HG02571 (cell line): ENCODE results near the gene DOCK7.

Source experiments
- ATAC-seq: cut with Tn5 transposase; IDR thresholded peaks from one replicate; pipeline ENCODE4 v1.9.1; 2021; ENCODE audit warnings: mild to moderate bottlenecking, moderate library complexity; ENCODE audit not compliant: unreplicated experiment

The DOCK7 gene

DNA sequence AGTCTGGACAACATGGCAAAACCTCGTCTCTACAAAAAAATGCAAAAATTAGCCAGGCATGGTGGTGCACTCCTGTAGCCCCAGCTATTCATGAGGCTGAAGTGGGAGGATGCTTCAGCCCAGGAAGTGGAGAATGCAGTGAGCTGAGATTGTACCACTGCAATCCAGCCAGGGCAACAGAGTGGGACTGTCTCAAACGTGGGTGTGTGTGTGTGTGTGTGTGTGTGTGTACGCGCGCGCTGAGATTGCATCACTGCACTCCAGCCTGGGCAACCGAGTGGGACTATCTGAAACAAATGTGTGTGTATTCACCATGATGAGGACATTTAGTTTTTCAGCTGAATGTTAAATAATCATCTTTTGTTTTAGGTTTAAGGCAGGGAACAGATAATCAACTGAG lies 230.2 kb downstream of the DOCK7 start:
- ATAC-seq = no peak

DNA sequence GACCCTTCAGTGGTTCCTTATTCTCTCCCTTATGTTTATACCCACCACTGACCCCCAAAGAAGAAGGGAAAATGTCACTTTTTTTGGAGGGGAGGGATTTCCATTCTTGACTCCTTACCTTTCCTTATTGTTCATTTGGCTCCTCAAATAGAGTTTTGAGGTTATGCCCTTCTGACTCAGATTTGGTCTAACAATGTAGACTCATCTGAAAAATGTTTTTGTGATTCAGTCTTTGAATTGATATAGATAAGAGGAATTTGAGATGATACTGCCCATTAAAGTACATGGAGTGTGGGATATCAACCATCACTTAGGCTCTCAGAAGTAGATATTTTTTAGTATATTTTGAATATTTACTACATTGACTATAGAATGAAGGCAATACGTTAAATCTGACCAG lies 235.2 kb downstream of the DOCK7 start:
- no peak for ATAC-seq

DNA sequence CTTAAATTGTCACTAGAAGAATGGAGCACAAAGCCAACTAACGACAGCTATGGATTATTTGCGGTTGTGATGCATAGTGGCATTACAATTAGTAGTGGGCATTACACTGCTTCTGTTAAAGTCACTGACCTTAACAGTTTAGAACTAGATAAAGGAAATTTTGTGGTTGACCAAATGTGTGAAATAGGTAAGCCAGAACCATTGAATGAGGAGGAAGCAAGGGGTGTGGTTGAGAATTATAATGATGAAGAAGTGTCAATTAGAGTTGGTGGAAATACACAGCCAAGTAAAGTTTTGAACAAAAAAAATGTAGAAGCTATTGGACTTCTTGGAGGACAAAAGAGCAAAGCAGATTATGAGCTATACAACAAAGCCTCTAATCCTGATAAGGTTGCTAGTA lies 237.9 kb downstream of the DOCK7 start:
- no peak for ATAC-seq

DNA sequence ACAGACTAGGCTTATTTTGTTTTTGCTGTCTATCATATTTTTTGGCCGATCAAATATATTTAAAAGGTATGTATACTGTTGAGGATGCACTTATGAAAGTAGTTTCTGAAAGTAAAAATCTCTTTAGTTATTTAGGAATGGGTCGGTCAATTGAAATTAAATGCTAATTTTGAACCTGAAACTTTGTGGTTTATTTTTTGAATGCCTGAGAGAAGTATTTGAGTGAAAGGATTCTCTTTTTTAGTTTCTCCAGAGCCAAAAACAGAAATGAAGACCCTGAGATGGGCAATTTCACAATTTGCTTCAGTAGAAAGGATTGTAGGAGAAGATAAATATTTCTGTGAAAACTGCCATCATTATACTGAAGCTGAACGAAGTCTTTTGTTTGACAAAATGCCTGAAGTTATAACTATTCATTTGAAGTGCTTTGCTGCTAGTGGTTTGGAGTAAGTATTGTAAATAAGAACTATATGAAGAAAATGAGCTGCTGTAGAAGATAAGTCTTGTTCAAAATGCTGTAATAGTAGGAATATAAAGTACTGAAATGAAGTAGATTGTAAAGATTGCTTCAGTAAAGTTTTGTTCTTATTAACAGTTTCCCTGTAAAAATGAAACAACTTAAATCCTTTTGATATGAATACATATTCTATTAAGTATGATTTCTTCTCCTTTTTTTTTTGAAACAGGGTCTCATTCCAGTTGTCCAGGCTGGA lies 239.8 kb downstream of the DOCK7 start:
- no peak for ATAC-seq

DNA sequence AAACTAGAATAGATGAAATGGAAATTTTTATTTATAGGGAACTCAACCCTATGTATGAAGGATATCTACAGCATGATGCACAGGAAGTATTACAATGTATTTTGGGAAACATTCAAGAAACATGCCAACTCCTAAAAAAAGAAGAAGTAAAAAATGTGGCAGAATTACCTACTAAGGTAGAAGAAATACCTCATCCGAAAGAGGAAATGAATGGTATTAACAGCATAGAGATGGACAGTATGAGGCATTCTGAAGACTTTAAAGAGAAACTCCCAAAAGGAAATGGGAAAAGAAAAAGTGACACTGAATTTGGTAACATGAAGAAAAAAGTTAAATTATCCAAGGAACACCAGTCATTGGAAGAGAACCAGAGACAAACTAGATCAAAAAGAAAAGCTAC lies 243.5 kb downstream of the DOCK7 start:
- ATAC-seq = no peak

DNA sequence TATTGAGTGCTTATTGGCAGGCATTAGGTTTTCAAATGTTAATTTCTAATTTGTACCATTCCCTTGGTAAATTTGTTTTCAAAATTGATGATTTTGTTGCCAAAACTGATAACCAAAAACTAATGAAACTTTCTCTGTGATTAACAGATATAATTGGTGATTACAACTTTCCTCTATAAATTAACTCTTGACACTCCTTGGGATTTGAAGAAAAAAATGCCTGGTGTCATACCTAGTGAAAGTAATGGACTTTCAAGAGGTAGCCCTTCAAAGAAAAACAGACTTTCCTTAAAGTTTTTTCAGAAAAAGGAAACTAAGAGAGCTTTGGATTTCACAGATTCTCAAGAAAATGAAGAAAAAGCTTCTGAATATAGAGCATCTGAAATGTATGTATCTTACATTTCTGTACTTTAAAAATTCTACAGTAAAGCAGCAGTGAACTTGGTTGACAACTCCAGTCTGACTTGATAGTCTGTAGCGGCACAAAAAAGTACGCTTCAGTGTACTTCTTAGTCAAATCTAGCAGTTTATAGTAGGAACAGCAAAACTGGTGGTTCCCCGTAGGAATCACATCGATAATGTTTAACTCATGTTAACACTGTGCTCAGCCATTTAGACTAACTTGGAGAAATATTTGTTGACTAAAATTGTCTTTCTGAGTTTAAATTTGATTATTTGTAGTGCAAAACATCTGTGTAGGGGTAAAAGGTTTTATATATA lies 248.4 kb downstream of the DOCK7 start:
- peak; percentile 17 for ATAC-seq

DNA sequence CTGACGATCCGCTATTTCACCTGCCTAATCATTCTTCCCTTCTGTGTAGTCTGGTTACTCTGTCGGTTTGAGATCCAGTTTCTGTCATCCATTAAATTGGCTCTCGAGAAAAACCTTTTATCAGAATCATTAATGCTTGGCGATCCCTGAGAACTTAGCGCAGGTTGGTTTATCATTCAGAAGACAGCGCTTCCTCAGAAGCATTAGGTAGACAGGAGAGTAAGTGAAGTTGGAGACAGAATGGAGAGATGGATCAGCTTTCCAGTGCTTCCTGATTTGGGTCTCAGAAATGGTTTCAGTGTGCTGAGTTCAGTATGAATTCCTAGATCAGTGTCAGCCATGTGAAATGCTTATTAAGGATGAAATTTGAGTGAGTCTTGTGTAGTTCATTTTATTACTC lies 250.0 kb downstream of the DOCK7 start:
- no peak for ATAC-seq

DNA sequence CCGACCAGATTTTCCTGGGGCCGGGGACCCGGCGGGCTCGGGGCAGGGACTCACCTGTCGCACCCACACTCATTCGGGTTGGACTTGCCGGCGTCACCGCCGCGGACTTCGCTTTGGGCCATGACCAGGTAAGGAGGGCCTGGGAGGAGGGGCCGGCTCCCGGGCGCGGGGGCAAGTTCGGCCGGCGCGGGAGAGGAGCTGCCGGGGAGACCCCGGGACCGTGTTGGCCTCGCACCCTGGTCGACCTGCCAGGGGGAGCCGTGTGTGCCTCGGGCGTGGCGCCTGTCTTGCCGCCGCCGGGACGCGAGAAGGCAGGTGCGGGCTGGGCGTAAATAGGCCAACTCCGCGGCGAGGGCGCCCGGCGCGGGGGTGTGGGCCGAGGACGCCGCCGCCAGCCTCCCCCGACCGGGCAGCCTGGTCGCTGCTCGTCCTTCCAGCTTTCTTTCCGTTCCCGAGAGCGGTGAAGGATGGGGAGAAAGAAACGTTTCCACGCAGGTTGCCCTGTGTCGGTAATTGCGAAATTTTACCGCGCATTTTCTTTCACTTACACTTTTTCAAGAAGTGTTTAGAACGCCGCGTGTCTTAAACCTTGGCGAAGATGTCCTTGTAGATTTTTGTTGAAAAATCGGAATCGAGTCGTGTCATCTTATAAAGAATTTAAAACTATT lies 250.8 kb downstream of the DOCK7 start:
- peak; percentile 1 for ATAC-seq

DNA sequence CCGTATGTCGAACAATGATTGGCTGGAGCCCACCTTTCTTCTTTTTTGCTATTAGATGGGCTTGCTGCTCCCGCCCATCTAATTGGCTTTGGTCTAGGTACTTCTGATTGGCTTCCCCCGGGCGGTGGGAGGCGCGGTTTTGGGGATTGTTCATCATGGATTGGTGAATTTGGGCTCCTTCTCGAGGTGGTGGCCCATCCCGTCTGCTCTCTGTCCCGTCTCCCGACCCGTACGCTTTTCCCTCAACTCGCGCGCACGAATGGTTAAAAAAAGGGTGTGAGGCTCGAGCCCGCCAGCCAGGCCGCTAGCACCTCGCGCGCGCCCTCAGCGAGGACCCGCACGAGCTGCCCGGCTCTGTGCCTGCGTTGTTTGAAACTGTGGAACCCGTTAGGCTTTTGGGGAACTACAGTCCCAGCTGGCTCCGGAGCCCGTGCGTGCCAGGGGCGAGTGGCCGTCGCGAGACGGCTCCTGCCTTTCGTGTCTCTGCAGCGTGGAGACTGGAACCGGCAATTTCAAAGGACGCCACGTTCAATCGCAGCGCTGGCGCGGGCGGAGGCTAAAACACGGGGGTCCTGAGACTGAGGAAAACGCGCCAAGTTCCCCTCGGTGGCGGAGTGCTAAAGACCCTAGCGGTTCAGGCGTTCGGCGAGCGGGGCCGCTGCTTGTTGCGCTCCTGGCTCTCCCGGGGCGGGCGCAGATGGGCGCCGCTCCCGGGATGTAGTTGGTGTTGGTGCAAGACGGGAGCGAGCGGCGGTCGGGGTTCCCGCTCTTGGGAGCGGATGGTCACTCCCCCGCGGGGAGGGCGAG lies 251.5 kb downstream of the DOCK7 start, which contains the start of gene USP1:
Gene USP1 (plus strand): TSS at position 584 of the 807 bp plus-strand sequence. CDS start 2,819 bp downstream, outside the sequence.
- peak; percentile 75 for ATAC-seq

DNA sequence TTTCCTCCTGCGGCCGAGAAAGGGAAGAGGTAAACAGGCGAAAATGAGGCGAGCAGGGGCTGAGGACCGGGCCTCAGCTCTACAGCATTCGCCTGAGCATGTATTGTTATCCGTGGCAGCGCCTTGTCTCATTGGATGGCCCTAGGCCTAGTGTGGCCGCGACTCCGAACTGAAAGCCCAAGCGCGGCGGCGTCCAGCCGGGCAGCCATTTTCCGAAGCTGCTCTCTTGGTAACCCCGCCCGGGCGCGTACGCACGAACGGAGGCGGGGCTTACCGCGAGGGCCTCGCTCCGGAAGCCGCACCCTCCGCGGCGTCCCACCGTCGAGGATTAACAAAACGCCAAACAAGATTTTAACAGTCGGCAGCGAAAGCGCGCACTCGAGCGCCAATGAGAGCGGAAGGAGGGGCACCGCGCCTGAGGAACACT lies 252.1 kb downstream of the DOCK7 start:
- peak; percentile 63 for ATAC-seq

DNA sequence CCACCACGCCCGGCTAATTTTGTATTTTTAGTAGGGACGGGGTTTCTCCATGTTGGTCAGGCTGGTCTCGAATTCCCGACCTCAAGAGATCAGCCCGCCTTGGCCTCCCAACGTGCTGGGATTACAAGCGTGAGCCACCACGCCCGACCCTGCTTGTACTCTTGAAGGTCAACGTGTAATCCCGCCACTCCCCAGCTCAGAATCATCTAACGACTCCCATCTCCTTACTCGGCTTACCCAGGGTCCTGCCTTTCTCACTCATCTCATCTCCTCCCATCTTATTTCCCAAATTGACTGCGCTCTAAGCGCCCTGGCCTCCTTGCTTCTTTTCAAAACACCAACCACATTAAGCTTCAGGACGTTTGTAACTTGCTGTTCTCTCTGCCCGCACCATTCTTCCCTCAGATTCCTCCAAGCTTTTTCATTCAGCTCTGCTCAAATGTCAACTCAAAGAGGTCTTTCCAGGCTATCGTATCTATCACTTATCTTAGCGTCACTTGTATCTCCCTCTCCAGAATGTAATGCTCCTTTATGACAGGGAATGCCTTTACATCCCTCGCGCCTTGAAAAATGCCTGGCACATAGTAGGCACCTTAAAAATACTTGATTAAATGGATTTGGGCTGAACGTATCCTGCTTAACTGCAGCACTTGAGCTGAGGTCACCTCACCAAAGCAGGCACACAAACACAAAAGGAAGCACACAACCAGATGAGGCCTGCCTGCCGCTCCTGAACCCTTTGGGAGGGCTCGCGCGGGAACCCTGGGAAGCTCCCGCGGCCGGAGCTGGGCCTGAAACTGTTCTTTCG lies 252.8 kb downstream of the DOCK7 start:
- ATAC-seq = peak; percentile 10

DNA sequence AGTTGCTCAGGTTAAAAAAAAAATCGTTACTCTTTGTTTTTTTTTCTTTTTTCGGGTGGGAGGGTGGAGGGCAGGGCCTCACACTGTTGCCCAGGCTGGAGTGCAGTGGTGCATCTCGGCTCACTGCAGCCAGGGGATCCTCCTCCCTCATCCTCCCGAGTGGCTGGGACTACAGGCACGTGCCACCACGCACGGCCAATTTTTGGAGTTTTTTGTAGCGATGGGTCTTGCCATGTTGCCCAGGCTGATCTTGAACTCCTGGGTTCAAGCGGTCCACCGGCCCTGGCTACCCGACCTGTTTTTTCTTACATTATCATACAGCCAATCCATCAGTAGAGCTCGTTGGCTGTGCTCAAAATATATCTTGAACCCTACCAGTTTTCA lies 253.6 kb downstream of the DOCK7 start:
- ATAC-seq = no peak

DNA sequence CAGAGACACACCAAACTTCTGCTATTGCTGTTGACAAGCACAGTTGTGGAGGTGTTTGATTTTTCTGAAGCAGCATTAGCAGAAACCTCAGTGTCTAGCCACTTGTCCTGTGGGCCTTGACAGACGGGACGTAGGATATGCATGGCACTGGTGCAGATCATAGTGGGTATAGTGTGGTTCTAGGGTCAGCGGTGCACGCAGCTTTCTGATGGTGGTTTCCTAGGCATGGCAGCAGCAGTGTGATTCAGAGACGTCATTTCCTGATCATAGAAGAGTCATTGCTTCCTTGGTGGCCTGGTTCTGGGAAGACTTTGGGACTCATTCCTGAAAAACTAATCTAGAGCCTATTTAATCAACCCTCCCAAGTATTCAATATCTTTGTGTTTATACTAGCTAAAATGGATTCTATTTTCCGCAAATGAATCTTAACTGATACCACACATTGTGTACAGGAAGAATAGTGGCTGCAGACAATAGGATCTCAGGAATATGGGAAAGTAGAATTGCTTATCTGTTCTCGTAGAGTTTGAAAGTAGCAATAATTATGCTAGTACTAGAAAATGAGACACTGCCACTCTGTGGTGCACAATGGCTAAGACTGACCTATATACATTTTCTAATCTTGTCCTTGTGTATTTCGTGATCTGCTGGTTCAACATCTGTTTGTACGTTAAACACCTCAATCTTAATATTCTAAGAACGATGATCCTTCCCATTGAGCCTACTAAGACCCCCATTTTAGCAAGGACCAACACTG lies 254.1 kb downstream of the DOCK7 start:
- no peak for ATAC-seq

DNA sequence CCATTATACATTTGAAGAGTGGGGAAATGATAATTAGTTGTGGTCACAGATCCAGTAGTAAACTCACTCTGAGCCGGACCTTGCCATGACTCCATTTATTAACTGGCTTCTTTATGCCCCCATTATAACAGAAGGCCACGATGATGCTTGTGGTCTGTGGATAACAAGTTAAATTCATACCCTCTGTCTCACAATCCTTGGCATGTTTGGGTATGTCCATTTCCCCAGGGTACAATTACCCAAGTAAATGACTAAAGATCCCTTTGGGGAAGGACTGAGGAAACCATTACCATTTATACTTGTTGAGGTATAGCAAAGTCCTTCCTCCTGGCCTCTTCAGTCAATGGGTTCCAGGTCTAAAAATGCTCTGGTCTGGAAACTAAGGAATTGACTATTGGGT lies 258.6 kb downstream of the DOCK7 start:
- no peak for ATAC-seq

DNA sequence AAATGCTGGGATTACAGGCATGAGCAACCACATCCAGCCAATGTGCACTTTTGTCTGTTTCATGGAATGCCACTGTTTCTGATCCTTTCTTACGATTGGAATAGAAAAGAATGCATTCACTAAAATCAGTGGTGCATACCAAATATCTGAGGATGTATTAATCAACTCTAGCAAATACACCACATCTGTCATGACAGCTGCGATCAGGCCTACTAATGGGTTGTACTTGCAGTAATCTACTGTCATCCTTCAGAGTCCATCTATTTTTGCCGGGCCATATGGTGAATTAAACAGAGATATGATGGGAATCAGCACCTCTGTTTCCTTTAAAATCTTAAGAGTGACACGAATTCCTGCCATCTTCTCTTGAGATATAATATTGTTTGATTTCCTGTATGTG lies 259.8 kb downstream of the DOCK7 start:
- no peak for ATAC-seq

DNA sequence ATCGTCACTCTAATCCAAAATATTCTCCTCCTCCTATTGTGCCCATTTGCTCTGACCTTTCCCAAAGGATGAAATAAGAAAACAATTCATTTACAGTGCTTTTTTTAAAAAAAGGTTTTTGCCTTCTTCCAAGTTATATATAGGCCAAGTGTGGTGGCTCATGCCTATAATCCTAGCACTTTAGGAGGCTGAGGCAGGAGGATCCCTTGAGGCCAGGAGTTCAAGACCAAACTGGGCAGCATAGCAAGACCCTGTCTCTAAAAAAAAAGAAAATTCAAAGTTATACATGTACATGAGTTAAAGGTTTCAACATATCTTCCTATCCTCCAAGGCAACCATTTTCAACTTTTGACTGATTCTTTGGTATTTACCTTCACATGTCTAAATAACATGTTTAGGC lies 261.4 kb downstream of the DOCK7 start:
- ATAC-seq = no peak

DNA sequence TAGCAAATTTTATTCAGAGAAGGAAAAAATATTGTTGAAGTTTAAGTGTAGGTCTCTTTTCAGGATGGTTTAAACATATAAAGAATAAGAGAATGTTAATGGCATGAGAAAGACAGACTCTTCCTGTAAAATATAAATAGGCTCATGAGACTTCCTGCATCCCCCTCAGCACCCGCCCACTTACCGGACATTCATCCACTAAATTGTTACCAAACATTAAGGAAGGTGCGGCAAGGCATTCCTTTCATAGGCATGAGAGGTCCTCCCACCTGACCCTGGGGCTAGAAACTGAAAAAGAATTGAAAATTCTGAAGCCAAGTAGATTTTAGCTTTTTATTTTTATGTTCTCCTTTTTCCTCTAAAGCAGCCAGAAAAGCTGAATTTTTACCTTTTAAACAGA lies 261.9 kb downstream of the DOCK7 start:
- no peak for ATAC-seq

DNA sequence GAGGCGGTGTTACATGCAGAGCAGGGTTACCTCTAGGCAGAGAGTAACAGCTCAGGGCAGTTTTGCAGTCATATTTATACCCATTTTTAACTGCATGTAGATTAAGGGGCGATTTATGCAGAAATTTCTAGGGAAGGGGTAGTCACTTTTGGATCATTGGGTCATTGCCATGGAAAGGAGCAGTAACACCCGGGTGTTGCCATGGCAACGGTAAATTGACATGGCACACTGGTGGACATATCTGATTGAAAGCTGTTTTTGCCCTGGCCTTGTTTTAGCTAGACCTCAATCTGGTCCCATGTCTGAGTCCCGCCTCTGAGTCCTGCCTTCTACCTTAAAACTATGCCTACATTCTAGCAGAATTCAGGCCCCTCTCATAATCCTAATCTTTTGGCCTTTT lies 263.1 kb downstream of the DOCK7 start:
- no peak for ATAC-seq

DNA sequence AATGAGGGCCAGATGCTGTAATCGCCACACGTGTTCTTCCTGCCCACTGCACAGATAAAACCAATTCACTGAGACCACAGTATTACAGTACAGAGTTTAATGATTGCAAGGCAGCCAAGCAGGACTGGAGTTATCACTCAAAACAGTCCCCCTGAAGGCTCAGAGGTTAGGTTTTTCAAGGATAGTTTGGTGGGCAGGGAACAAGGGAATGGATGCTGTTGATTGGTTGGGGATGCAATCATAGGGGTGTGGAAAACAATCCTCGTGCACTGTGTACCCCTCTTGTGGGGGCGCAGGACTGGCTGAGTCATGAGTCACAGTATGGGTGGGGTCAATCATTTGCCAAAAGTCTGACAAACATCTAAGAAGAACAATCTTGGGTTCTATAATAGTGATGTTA lies 263.8 kb downstream of the DOCK7 start:
- ATAC-seq = no peak
